CD14-positive monocyte (primary cell): ENCODE data around the gene SSTR4. TPM values are rescaled to one million over a fixed set of nuclear protein-coding genes. Genes with fewer than 3 reads are reported as not detected.

Experiments
- DNase-seq, 3 donors: peaks; one replicate each; pipeline ENCODE4 v3.0.0-alpha.2; 2011 to 2022
- H2AFZ ChIP-seq: 2 replicates; pipeline ENCODE4 v1.6.0; 2012; ENCODE audit warnings: mild to moderate bottlenecking, low read depth, low read length, inconsistent platforms; ENCODE audit not compliant: insufficient read depth, poor library complexity, severe bottlenecking
- H3K27ac ChIP-seq, 2 donors: 1 replicate in 1 of 2; 2 replicates in 1 of 2; pipeline ENCODE4 v1.5.1; 2012 to 2013; ENCODE audit warnings: low read length in 2 of 2, control low read depth in 1 of 2, inconsistent platforms in 1 of 2, low read depth in 1 of 2, mild to moderate bottlenecking in 1 of 2
- H3K27me3 ChIP-seq, 2 donors: one replicate each; pipeline versions ENCODE4 v1.6.0 to v1.6.1; 2011 to 2013; ENCODE audit warnings: low read length in 2 of 2; ENCODE audit not compliant: control insufficient read depth in 2 of 2, insufficient read depth in 2 of 2
- H3K36me3 ChIP-seq, 2 donors: replicated peaks in 1 of 2; 1 replicate in 1 of 2; 2 replicates in 1 of 2; pipeline versions ENCODE4 v1.5.1 to v1.6.1; 2012 to 2013; ENCODE audit warnings: low read length in 2 of 2, control low read depth in 1 of 2, inconsistent platforms in 1 of 2, mild to moderate bottlenecking in 1 of 2; ENCODE audit not compliant: insufficient read depth in 2 of 2, control insufficient read depth in 1 of 2
- H3K4me1 ChIP-seq, 2 donors: 1 replicate in 1 of 2; 2 replicates in 1 of 2; pipeline versions ENCODE4 v1.5.1 to v1.6.1; 2012 to 2013; ENCODE audit warnings: low read length in 2 of 2, control low read depth in 1 of 2, inconsistent platforms in 1 of 2, mild to moderate bottlenecking in 1 of 2, moderate library complexity in 1 of 2; ENCODE audit not compliant: insufficient read depth in 2 of 2, control insufficient read depth in 1 of 2
- H3K4me2 ChIP-seq: replicated peaks from 2 replicates; pipeline ENCODE3; 2012; ENCODE audit warnings: low read length, moderate library complexity, mild to moderate bottlenecking; ENCODE audit not compliant: poor library complexity, severe bottlenecking; ENCODE audit errors: extremely low read depth
- H3K4me3 ChIP-seq, 3 experiments: fragments of 200-600 bp in 1 of 3; sonication (generic) in 1 of 3; replicated peaks in 1 of 3; 1 replicate in 2 of 3; 2 replicates in 1 of 3; pipeline ENCODE4 v1.5.1; 2011 to 2013; ENCODE audit warnings: low read length in 3 of 3, mild to moderate bottlenecking in 3 of 3, control low read depth in 2 of 3, low read depth in 2 of 3, inconsistent platforms in 1 of 3, moderate library complexity in 1 of 3
- H3K79me2 ChIP-seq: 2 replicates; pipeline ENCODE4 v1.6.0; 2012; ENCODE audit warnings: mild to moderate bottlenecking, control low read depth, inconsistent platforms, low read length, moderate library complexity; ENCODE audit not compliant: insufficient read depth
- H3K9ac ChIP-seq: 2 replicates; pipeline ENCODE4 v1.6.0; 2017; ENCODE audit warnings: low read length, mild to moderate bottlenecking; ENCODE audit not compliant: insufficient read depth, poor library complexity, severe bottlenecking
- H3K9me3 ChIP-seq, 2 donors: replicated peaks in 1 of 2; 1 replicate in 1 of 2; 2 replicates in 1 of 2; pipeline versions ENCODE4 v1.5.1 to v1.6.1; 2012 to 2013; ENCODE audit warnings: low read length in 2 of 2, control low read depth in 1 of 2; ENCODE audit not compliant: control insufficient read depth in 1 of 2, insufficient read depth in 1 of 2
- H4K20me1 ChIP-seq: 2 replicates; pipeline ENCODE4 v1.6.0; 2012; ENCODE audit warnings: mild to moderate bottlenecking, low read length, control low read depth, moderate library complexity; ENCODE audit not compliant: insufficient read depth
- H3K27ac Mint-ChIP-seq, 7 donors: one replicate each; pipeline ENCODE4 v1.8.0; 2020; ENCODE audit warnings: mild to moderate bottlenecking in 7 of 7, mixed read lengths in 7 of 7, moderate library complexity in 6 of 7, inconsistent platforms in 2 of 7
- H3K27me3 Mint-ChIP-seq, 3 donors: one replicate each; pipeline ENCODE4 v1.8.0; 2021 to 2022; ENCODE audit warnings: low read depth in 3 of 3, mild to moderate bottlenecking in 3 of 3, mixed read lengths in 3 of 3, moderate library complexity in 3 of 3, inconsistent platforms in 1 of 3
- H3K36me3 Mint-ChIP-seq, 2 donors: one replicate each; pipeline ENCODE4 v1.8.0; 2020; ENCODE audit warnings: mixed read lengths in 2 of 2, inconsistent platforms in 1 of 2, mild to moderate bottlenecking in 1 of 2
- H3K4me1 Mint-ChIP-seq: one replicate; pipeline ENCODE4 v1.8.0; 2020; ENCODE audit warnings: mild to moderate bottlenecking, mixed read lengths
- H3K4me3 Mint-ChIP-seq, 2 donors: one replicate each; pipeline ENCODE4 v1.8.0; 2020; ENCODE audit warnings: mild to moderate bottlenecking in 2 of 2, mixed read lengths in 2 of 2, moderate library complexity in 1 of 2
- H3K9me3 Mint-ChIP-seq, 7 donors: one replicate each; pipeline ENCODE4 v1.8.0; 2020 to 2022; ENCODE audit warnings: mixed read lengths in 7 of 7, mild to moderate bottlenecking in 6 of 7, moderate library complexity in 6 of 7, inconsistent platforms in 2 of 7
- WGBS: methylation state at CpG from one replicate; pipeline ENCODE4 v1.1.5; 2013; ENCODE audit warnings: missing lambda C conversion rate; ENCODE audit not compliant: insufficient coverage; 5-methylcytosine and 5-hydroxymethylcytosine counted together
- intact Hi-C, 2 donors: fragments of 100-400 bp; cut with micrococcal nuclease; formaldehyde crosslinking; loops; one replicate each; pipeline versions ENCODE4 v1.15.0 to v1.15.1; 2023
- polyA plus RNA-seq, 3 donors: library from polyadenylated mRNA; depleted of rRNA in 1 of 3; unstranded in 2 of 3; stranded (reverse) in 1 of 3; fragments of 300-500 nt in 2 of 3; fragments of >200 nt in 1 of 3; fragmentation: Illumina TruSeq in 2 of 3; gene quantifications; 1 replicate in 2 of 3; 2 replicates in 1 of 3; pipeline ENCODE4 v1.2.3, GENCODE V29; 2012 to 2021
- TF ChIP-seq, protein P1 (sequence below): fragments of 200-600 bp; IDR thresholded peaks from one replicate; pipeline ENCODE4 v1.8.0; 2022; ENCODE audit warnings: antibody characterized with exemption, mild to moderate bottlenecking

The SSTR4 gene
- polyA plus RNA-seq, 3 donors: not detected

- H3K36me3 ChIP-seq: peaks cover under 1 to 18% of the 10 kb centered on the region in 2 donors
- peaks cover 65 to 84% of the 10 kb centered on the region in 2 donors for H3K4me1 ChIP-seq
These were observed 51.0 kb downstream of the SSTR4 start, which contains the start of gene CD93 for GRCh38 chr20:23086056-23086566. CD93 (minus strand) TSS chr20:23086324; CDS start chr20:23086192, 132 bp downstream.

DNA sequence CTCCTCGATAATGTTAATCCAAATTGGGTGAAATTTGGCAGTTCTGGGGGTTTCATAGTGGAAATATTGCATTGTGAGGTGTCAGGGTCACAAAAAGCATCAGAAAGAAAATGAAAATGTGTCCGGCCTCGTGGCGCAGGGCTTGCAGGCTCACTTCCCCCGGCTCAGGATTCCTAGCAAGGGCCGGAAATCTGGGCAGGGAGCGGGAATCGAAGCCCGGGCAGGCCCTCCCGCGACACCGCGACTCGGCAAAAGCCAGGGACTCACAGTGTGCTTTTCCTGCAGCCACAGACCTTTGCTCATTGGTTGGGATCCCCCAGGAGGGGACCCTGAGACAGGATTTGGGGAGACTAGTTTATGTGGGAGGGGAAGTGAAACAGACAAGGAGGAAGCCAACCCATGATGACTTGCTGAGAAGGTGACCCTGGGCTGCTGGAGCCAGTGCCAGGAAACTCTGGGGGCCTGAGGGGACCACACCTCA is 51.9 kb downstream of the SSTR4 start:
- H4K20me1 ChIP-seq: peaks cover 22% of the 10 kb centered on the region

More at GRCh38 chr20:23086056-23086566, 51.0 kb downstream of the SSTR4 start, which contains the start of gene CD93:
- Histone ChIP-seq H3K9ac (peak within 1 kb of the TSS; percentile 94), H4K20me1 (peaks cover 28% of the 10 kb centered on the region), H3K4me2 (peak within 1 kb of the TSS; percentile 95), H3K27me3 (no peaks in the 10 kb centered on the region), H3K4me3 (peak within 1 kb of the TSS; percentile 31 to 88 (median 64)), H3K79me2 (peaks cover 57% of the 10 kb centered on the region), H2AFZ (no peak within 1 kb of the TSS), H3K9me3 (no peaks in the 10 kb centered on the region), H3K27ac (peak within 1 kb of the TSS; percentile 96 to 97)
- 11% methylated on average over 27 of the region's 28 CpGs for WGBS
- Mint-ChIP-seq H3K27me3 (peaks cover 0 to 7% (median 0%) of the 10 kb centered on the region in 3 donors), H3K4me3 (peak within 1 kb of the TSS; percentile 94 to 97), H3K36me3 (peaks cover 36% of the 10 kb centered on the region in 2 donors), H3K9me3 (no peaks in the 10 kb centered on the region), H3K4me1 (peaks cover 64% of the 10 kb centered on the region), H3K27ac (peak within 1 kb of the TSS; percentile 97 to 100 (median 98))
- peak; percentile 85 to 94 (median 86) for DNase-seq
- intact Hi-C loops: loop anchor here (5.0 to 10.0 kb wide), 5 partner anchors 34 to 149 kb away; no protein-coding TSS in a partner anchor
- TF ChIP-seq, protein P1, sequence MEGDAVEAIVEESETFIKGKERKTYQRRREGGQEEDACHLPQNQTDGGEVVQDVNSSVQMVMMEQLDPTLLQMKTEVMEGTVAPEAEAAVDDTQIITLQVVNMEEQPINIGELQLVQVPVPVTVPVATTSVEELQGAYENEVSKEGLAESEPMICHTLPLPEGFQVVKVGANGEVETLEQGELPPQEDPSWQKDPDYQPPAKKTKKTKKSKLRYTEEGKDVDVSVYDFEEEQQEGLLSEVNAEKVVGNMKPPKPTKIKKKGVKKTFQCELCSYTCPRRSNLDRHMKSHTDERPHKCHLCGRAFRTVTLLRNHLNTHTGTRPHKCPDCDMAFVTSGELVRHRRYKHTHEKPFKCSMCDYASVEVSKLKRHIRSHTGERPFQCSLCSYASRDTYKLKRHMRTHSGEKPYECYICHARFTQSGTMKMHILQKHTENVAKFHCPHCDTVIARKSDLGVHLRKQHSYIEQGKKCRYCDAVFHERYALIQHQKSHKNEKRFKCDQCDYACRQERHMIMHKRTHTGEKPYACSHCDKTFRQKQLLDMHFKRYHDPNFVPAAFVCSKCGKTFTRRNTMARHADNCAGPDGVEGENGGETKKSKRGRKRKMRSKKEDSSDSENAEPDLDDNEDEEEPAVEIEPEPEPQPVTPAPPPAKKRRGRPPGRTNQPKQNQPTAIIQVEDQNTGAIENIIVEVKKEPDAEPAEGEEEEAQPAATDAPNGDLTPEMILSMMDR: no peak

More for the DNA sequence above, 51.9 kb downstream of the SSTR4 start:
- no peaks in the 10 kb centered on the region for H3K9me3 ChIP-seq
- intact Hi-C loops: loop anchor here (5.0 to 10.0 kb wide), 5 partner anchors 35 to 148 kb away; no protein-coding TSS in a partner anchor
- Mint-ChIP-seq H3K4me3 (peak overlapping the region; percentile 94 to 97), H3K27me3 (peaks cover 0 to 7% (median 0%) of the 10 kb centered on the region in 3 donors), H3K9me3 (no peaks in the 10 kb centered on the region), H3K27ac (peak overlapping the region; percentile 97 to 100 (median 98)), H3K36me3 (peaks cover 28% of the 10 kb centered on the region in 2 donors), H3K4me1 (peaks cover 55% of the 10 kb centered on the region)
- TF ChIP-seq, protein P1: no peak
- H3K4me3 ChIP-seq: peak overlapping the region; percentile 31 to 88 (median 64)
- peak overlapping the region; percentile 95 for H3K4me2 ChIP-seq
- H3K27ac ChIP-seq: peak overlapping the region; percentile 96 to 97
- H3K36me3 ChIP-seq: peaks cover 0 to 9% of the 10 kb centered on the region in 2 donors
- WGBS: 6% methylated on average over 14 of the region's 14 CpGs
- H3K27me3 ChIP-seq: no peaks in the 10 kb centered on the region
- H3K4me1 ChIP-seq: peaks cover 56 to 78% of the 10 kb centered on the region in 2 donors
- H2AFZ ChIP-seq: no peak overlapping the region
- DNase-seq: peak; percentile 84 to 90 (median 85)
- H3K79me2 ChIP-seq: peaks cover 48% of the 10 kb centered on the region
- peak overlapping the region; percentile 94 for H3K9ac ChIP-seq
